ENCODE data around the gene PTPRO. TPM values are rescaled to one million over a fixed set of nuclear protein-coding genes. Genes with fewer than 3 reads are reported as not detected.

Gene PTPRO
- total RNA-seq, 2 donors from 2014 or later = 1.3 to 2.6 TPM

DNA sequence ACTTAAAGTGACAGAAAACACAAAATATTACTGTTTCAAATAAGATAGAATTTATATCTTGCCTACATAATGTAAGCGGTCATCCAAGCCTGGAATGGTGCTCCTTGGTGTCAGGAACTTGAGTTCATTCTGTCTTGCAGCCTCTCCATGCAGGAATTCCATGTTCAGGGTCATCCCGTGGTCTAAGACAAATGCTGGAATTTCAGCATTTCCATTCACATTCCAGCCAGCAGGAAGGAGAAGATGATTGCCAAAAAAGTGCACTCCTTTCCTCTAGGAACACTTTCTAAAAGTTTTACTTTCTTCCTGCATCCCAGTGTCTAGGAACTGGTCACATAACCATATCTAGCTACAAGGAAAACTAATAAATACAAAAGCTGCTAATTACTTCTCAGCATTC, 106.3 kb downstream of the PTPRO start:
- Histone ChIP-seq H3K4me3 (no peak overlapping the region), H3K36me3 (replicated peaks in 1 of 2; ENCODE audit: insufficient read depth in 1 of 2, low read depth in 2 of 2) (no peaks in the 10 kb centered on the region), H3K27me3 (no peaks in the 10 kb centered on the region), H3K4me1 (no peaks in the 10 kb centered on the region), H3K9me3 (no peaks in the 10 kb centered on the region), H3K27ac (no peak overlapping the region)
- intact Hi-C loops (cut with DNase I) = no loop called here
- no peak for ATAC-seq
- 48 to 53% methylated on average over 2 of the region's 2 CpGs for WGBS, 2 donors
- TF ChIP-seq POLR2A (IDR thresholded peaks at IDR 0.05) = no peak
- TF ChIP-seq, protein P1, sequence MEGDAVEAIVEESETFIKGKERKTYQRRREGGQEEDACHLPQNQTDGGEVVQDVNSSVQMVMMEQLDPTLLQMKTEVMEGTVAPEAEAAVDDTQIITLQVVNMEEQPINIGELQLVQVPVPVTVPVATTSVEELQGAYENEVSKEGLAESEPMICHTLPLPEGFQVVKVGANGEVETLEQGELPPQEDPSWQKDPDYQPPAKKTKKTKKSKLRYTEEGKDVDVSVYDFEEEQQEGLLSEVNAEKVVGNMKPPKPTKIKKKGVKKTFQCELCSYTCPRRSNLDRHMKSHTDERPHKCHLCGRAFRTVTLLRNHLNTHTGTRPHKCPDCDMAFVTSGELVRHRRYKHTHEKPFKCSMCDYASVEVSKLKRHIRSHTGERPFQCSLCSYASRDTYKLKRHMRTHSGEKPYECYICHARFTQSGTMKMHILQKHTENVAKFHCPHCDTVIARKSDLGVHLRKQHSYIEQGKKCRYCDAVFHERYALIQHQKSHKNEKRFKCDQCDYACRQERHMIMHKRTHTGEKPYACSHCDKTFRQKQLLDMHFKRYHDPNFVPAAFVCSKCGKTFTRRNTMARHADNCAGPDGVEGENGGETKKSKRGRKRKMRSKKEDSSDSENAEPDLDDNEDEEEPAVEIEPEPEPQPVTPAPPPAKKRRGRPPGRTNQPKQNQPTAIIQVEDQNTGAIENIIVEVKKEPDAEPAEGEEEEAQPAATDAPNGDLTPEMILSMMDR (IDR thresholded peaks at IDR 0.05) = no peak
- DNase-seq = no peak

DNA sequence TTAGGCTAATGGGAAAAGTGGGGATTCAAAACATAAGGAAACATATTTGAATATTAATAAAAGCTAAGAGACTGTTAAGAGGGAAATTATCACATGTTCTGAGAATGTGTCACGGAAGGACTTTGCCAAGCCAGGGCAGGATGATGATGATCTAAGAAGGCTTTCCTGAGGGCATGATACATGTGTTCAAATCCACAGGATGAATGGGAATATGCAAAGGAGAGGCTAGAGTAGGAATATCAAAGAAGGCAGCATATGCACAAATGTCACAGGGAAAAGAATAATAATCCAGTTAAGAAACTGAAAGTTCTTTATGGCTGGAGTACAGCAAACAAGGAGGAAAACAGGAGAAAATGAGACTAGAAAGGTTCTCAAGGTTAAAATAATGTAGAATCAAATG, 107.0 kb downstream of the PTPRO start:
- no peak overlapping the region for H3K4me3 ChIP-seq
- H3K27me3 ChIP-seq = no peaks in the 10 kb centered on the region
- intact Hi-C loops (cut with DNase I) = no loop called here
- WGBS, 2 donors = 74 to 77% methylated on average over 1 of the region's 1 CpG
- ATAC-seq = no peak
- DNase-seq = no peak
- no peak overlapping the region for H3K27ac ChIP-seq
- H3K36me3 ChIP-seq (replicated peaks in 1 of 2; ENCODE audit: insufficient read depth in 1 of 2, low read depth in 2 of 2) = no peaks in the 10 kb centered on the region
- no peaks in the 10 kb centered on the region for H3K9me3 ChIP-seq
- H3K4me1 ChIP-seq = no peaks in the 10 kb centered on the region
- TF ChIP-seq POLR2A (IDR thresholded peaks at IDR 0.05) = no peak
- TF ChIP-seq, protein P1 (IDR thresholded peaks at IDR 0.05) = no peak

DNA sequence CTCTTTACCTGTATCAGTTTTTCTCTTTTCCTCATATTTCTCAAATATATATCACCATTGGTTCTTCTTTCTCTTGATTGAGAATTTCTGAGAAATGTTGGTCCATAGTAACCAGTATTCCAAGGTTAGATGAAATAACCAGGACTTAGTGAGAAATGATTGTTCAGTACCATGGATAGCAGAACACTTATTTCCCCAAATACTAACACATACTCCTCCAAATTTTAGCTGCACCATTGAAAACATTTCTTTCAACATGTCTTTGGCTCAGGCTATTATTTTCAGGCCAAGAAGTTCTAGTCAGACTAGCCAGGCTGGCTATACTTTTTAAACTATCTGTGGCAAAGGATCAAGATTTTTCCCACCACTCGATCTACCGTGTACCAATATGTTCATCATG, 113.3 kb downstream of the PTPRO start:
- intact Hi-C loops (cut with DNase I) = no loop called here
- 94 to 95% methylated on average over 2 of the region's 2 CpGs for WGBS, 2 donors
- TF ChIP-seq POLR2A (IDR thresholded peaks at IDR 0.05) = no peak
- TF ChIP-seq, protein P1 (IDR thresholded peaks at IDR 0.05) = no peak
- Histone ChIP-seq H3K27ac (no peak overlapping the region), H3K4me3 (no peak overlapping the region), H3K27me3 (no peaks in the 10 kb centered on the region), H3K36me3 (replicated peaks in 1 of 2; ENCODE audit: insufficient read depth in 1 of 2, low read depth in 2 of 2) (no peaks in the 10 kb centered on the region), H3K4me1 (no peaks in the 10 kb centered on the region), H3K9me3 (peaks cover 0 to 11% (median 0%) of the 10 kb centered on the region in 3 donors)
- ATAC-seq = no peak
- no peak for DNase-seq

DNA sequence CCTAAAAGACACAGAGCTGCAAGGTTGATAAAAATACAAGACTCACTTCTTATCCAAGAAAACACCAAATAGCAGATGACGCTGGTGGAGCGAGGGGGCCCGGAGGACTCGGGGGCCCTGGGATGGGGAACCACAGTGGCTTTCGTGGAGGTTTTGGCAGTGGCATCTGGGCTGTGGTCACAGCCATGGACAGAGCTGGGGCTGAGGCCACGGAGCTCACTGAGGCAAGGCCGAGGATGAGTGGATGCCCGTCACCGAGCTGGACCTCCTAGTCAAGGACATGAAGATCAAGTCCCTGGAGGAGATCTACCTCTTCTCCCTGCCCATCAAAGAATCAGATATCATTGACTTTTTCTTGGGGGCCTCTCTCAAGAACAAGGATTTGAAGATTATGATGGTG, 117.2 kb downstream of the PTPRO start:
- no peak overlapping the region for H3K27ac ChIP-seq
- TF ChIP-seq, protein P1 (IDR thresholded peaks at IDR 0.05) = no peak
- no peak for TF ChIP-seq POLR2A (IDR thresholded peaks at IDR 0.05)
- intact Hi-C loops (cut with DNase I) = no loop called here
- WGBS, 2 donors = 80 to 87% methylated on average over 9 of the region's 9 CpGs
- DNase-seq (no peak), ATAC-seq (no peak)
- peaks cover 0 to 11% (median 0%) of the 10 kb centered on the region in 3 donors for H3K9me3 ChIP-seq
- H3K4me3 ChIP-seq = no peak overlapping the region
- no peaks in the 10 kb centered on the region for H3K36me3 ChIP-seq (replicated peaks in 1 of 2; ENCODE audit: insufficient read depth in 1 of 2, low read depth in 2 of 2)
- H3K27me3 ChIP-seq = no peaks in the 10 kb centered on the region
- no peaks in the 10 kb centered on the region for H3K4me1 ChIP-seq

DNA sequence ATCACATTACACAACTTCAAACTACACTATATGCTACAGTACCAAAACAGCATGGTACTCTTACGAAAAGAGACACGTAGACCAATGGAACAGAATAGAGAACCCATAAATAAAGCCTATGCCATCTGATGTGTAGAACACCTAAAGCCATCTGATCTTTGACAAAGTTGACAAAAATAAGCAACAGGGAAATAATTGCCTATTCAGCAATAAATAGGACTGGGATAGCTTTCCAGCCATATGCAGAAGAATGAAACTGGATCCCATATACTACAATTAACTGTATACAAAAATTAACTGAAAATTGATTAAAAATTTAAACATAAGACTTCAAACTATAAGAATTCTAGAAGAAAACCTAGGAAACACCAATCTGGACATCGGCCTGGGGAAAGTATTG, 120.7 kb downstream of the PTPRO start:
- H3K27me3 ChIP-seq = no peaks in the 10 kb centered on the region
- no peak overlapping the region for H3K27ac ChIP-seq
- TF ChIP-seq, protein P1 (IDR thresholded peaks at IDR 0.05) = no peak
- no peak for TF ChIP-seq POLR2A (IDR thresholded peaks at IDR 0.05)
- 69 to 85% methylated on average over 3 of the region's 3 CpGs for WGBS, 2 donors
- ATAC-seq (no peak), DNase-seq (no peak)
- intact Hi-C loops (cut with DNase I) = no loop called here
- no peaks in the 10 kb centered on the region for H3K4me1 ChIP-seq
- no peak overlapping the region for H3K4me3 ChIP-seq
- no peaks in the 10 kb centered on the region for H3K36me3 ChIP-seq (replicated peaks in 1 of 2; ENCODE audit: insufficient read depth in 1 of 2, low read depth in 2 of 2)
- no peaks in the 10 kb centered on the region for H3K9me3 ChIP-seq

Measured in body of pancreas (tissue), 4 donors.